ENCODE results near the gene TRIM44. TPM values are rescaled to one million over a fixed set of nuclear protein-coding genes. Genes with fewer than 3 reads are reported as not detected.
A peak's percentile ranks its signal among the peaks of the same experiment; 100 is the strongest.

TRIM44 gene
- total and polyA plus RNA-seq, 2 donors (not counting 3 experiments of a cell fraction or from before 2014, with no cell fraction given), result 31.7 to 72.0 TPM

- dilution Hi-C loops (cut with MboI; ENCODE audit: extremely low pct_ligation_motif_present, low sequenced_read_pairs), result no loop called here
- Histone ChIP-seq H3K9ac (replicated peaks; ENCODE audit: extremely low read depth, insufficient read depth, low read length) (no peak overlapping the region), H3K27me3 (ENCODE audit: control insufficient read depth in 2 of 2, insufficient read depth in 2 of 2, low read length in 2 of 2) (peaks cover 4 to 11% of the 10 kb centered on the region in 2 experiments), H3K4me2 (ENCODE audit: insufficient read depth, low read length) (no peak overlapping the region), H2AFZ (ENCODE audit: low read depth, low read length) (no peak overlapping the region), H3K27ac (ENCODE audit: insufficient read depth, low read depth, low read length) (no peak overlapping the region), H3K4me3 (replicated peaks in 1 of 3; ENCODE audit: insufficient read depth in 1 of 3, low read depth in 1 of 3, low read length in 3 of 3) (no peak overlapping the region), H3K9me1 (replicated peaks; ENCODE audit: control insufficient read depth, extremely low read depth, insufficient read depth, low read length) (no peaks in the 10 kb centered on the region), H4K20me1 (replicated peaks; ENCODE audit: control insufficient read depth, extremely low read depth, insufficient read depth, low read length) (no peaks in the 10 kb centered on the region), H3K4me1 (ENCODE audit: control insufficient read depth, extremely low read depth, insufficient read depth, low read length) (peaks cover 15% of the 10 kb centered on the region), H3K9me3 (replicated peaks; ENCODE audit: control insufficient read depth, insufficient read depth, low read length) (no peaks in the 10 kb centered on the region), H3K36me3 (ENCODE audit: control insufficient read depth in 2 of 2, extremely low read depth in 1 of 2, insufficient read depth in 2 of 2, low read length in 2 of 2) (no peaks in the 10 kb centered on the region), H3K79me2 (ENCODE audit: control insufficient read depth, insufficient read depth, low read length) (no peaks in the 10 kb centered on the region)
- peak; percentile 94 for FAIRE-seq
- TF ChIP-seq FOS (IDR thresholded peaks at IDR 0.05; ENCODE audit: borderline replicate concordance, insufficient read depth, low read length), result peak; percentile 31
- peak; percentile 48 for TF ChIP-seq MYC (IDR thresholded peaks at IDR 0.05; ENCODE audit: low read depth, low read length)
- peak; percentile 38 for TF ChIP-seq POLR2AphosphoS5 (IDR thresholded peaks at IDR 0.05; ENCODE audit: insufficient read depth, low read depth, low read length)
- peak; percentile 7 for TF ChIP-seq MAX (IDR thresholded peaks at IDR 0.05; ENCODE audit: insufficient read depth, insufficient read length)
- no peak for TF ChIP-seq JUN (IDR thresholded peaks at IDR 0.05; ENCODE audit: borderline replicate concordance, insufficient read depth, insufficient read length, low read depth)
- intact Hi-C loops (cut with micrococcal nuclease), result loop anchor here (1.0 kb wide), 1 partner anchor 30 kb away; no protein-coding TSS in a partner anchor
- POLR2A ChIA-PET, result no interaction called here
- CTCF ChIA-PET, result interaction anchor here (0.7 to 5.5 kb wide), 9 partner anchors 9 to 407 kb away, joined by 3 to 50 read pairs (median 4); no protein-coding TSS in a partner anchor
- BruUV-seq (replicated peaks), result no TSS peak
- DNase-seq (ENCODE audit: low read depth, low spot score), result peak; percentile 78
Observed at GRCh38 chr11:35852056-35852455, 189.5 kb downstream of the TRIM44 start.

GRCh38 chr11:35853971-35854370, 191.4 kb downstream of the TRIM44 start:
- H3K9me1 ChIP-seq (replicated peaks; ENCODE audit: control insufficient read depth, extremely low read depth, insufficient read depth, low read length), result no peaks in the 10 kb centered on the region
- H3K4me3 ChIP-seq (replicated peaks in 1 of 3; ENCODE audit: insufficient read depth in 1 of 3, low read depth in 1 of 3, low read length in 3 of 3), result no peak overlapping the region
- dilution Hi-C loops (cut with MboI; ENCODE audit: extremely low pct_ligation_motif_present, low sequenced_read_pairs) (no loop called here), intact Hi-C loops (cut with micrococcal nuclease) (no loop called here)
- CTCF ChIA-PET, result interaction anchor here (1.3 to 1.6 kb wide), 2 partner anchors 14 to 32 kb away, joined by 3 to 15 read pairs; no protein-coding TSS in a partner anchor
- no TSS peak for BruUV-seq (replicated peaks)
- FAIRE-seq (no peak), DNase-seq (ENCODE audit: low read depth, low spot score) (no peak)
- no peaks in the 10 kb centered on the region for H3K79me2 ChIP-seq (ENCODE audit: control insufficient read depth, insufficient read depth, low read length)
- no peaks in the 10 kb centered on the region for H4K20me1 ChIP-seq (replicated peaks; ENCODE audit: control insufficient read depth, extremely low read depth, insufficient read depth, low read length)
- no peak for TF ChIP-seq EZH2 (IDR thresholded peaks at IDR 0.05; ENCODE audit: borderline replicate concordance, low read depth, low read length, severe bottlenecking)
- no peak for TF ChIP-seq POLR2A (IDR thresholded peaks at IDR 0.05; ENCODE audit: low read depth, low read length)
- TF ChIP-seq MAX (IDR thresholded peaks at IDR 0.05; ENCODE audit: insufficient read depth, insufficient read length), result no peak
- no peak for TF ChIP-seq FOS (IDR thresholded peaks at IDR 0.05; ENCODE audit: borderline replicate concordance, insufficient read depth, low read length)
- TF ChIP-seq CTCF (IDR thresholded peaks at IDR 0.05; ENCODE audit: extremely low read depth in 1 of 2, insufficient read depth in 1 of 2, low read depth in 1 of 2, low read length in 2 of 2), result no peak
- no peak for TF ChIP-seq POLR2AphosphoS5 (IDR thresholded peaks at IDR 0.05; ENCODE audit: insufficient read depth, low read depth, low read length)
- no peak for TF ChIP-seq GATA2 (IDR thresholded peaks at IDR 0.05; ENCODE audit: insufficient read depth, insufficient read length, low read depth, low read length)
- TF ChIP-seq MYC (IDR thresholded peaks at IDR 0.05; ENCODE audit: low read depth, low read length), result no peak
- TF ChIP-seq JUN (IDR thresholded peaks at IDR 0.05; ENCODE audit: borderline replicate concordance, insufficient read depth, insufficient read length, low read depth), result no peak
- H3K4me2 ChIP-seq (ENCODE audit: insufficient read depth, low read length), result no peak overlapping the region
- H3K4me1 ChIP-seq (ENCODE audit: control insufficient read depth, extremely low read depth, insufficient read depth, low read length), result peaks cover 15% of the 10 kb centered on the region
- peaks cover 0 to 4% of the 10 kb centered on the region in 2 experiments for H3K27me3 ChIP-seq (ENCODE audit: control insufficient read depth in 2 of 2, insufficient read depth in 2 of 2, low read length in 2 of 2)
- H3K36me3 ChIP-seq (ENCODE audit: control insufficient read depth in 2 of 2, extremely low read depth in 1 of 2, insufficient read depth in 2 of 2, low read length in 2 of 2), result no peaks in the 10 kb centered on the region
- H2AFZ ChIP-seq (ENCODE audit: low read depth, low read length), result no peak overlapping the region
- no peak overlapping the region for H3K9ac ChIP-seq (replicated peaks; ENCODE audit: extremely low read depth, insufficient read depth, low read length)
- POLR2A ChIA-PET, result no interaction called here
- H3K27ac ChIP-seq (ENCODE audit: insufficient read depth, low read depth, low read length), result no peak overlapping the region
- H3K9me3 ChIP-seq (replicated peaks; ENCODE audit: control insufficient read depth, insufficient read depth, low read length), result no peaks in the 10 kb centered on the region
